EL (cell line): Measurements from ENCODE around the gene AFG3L2.
A peak's percentile ranks its signal among the peaks of the same experiment; 100 is the strongest.

Experiments
- DNase-seq: peaks from one replicate; pipeline ENCODE4 v3.0.0-alpha.2; 2016

The AFG3L2 gene

DNA sequence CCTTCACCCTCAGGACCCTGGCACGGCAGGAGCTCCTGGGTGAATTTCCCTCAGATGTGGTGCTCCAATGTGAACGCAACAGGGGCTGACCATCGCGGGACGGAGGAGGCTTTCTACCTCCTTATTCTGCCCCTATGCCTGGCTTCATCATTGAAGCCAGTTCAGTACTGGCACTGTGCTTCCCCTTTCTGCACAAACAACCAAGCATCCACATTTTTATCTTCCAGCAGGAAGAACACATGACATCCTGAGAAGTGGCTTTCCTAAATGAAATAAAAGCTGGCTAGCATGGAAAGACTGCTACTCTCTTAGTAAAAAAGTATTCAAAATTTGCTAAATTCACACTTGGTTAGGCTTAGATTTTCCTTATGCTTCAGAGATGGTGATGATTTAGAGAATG is 24.8 kb downstream of the AFG3L2 start:
- DNase-seq = no peak

DNA sequence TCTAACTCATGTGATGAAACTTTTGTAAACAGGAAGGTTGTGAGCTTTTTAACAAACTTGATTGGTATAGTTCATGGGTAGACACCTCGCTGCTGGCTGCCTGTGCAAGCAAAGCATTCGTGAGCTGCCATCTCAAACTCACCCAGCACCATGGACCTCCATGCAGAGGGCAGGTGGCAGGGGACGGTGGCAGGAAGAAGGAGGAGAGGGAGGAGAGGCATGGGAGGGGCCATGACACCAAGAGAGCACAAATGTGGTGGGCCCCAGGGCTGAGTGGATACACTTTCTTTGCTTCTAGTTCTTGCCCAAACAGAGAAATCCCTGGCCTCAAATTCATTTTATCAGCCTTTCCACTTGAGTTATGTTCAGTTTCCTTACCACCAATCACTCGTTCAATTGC is 29.1 kb downstream of the AFG3L2 start:
- DNase-seq = no peak

DNA sequence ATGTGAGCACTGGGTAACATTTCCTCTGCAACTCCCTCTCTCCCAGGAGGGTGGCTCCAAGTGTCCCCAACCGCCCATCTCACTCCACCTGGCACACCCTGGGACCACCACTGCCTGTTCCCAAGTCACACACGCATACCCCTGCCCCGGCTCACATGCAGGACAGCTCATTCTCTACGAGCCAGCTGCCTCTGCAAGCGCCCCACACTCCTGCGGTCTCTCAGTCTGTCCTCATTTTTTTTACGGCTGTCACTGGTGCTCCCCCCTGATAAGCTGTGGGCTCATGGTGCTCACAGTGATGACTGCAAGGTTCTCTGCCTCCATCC is 30.8 kb downstream of the AFG3L2 start:
- no peak for DNase-seq

DNA sequence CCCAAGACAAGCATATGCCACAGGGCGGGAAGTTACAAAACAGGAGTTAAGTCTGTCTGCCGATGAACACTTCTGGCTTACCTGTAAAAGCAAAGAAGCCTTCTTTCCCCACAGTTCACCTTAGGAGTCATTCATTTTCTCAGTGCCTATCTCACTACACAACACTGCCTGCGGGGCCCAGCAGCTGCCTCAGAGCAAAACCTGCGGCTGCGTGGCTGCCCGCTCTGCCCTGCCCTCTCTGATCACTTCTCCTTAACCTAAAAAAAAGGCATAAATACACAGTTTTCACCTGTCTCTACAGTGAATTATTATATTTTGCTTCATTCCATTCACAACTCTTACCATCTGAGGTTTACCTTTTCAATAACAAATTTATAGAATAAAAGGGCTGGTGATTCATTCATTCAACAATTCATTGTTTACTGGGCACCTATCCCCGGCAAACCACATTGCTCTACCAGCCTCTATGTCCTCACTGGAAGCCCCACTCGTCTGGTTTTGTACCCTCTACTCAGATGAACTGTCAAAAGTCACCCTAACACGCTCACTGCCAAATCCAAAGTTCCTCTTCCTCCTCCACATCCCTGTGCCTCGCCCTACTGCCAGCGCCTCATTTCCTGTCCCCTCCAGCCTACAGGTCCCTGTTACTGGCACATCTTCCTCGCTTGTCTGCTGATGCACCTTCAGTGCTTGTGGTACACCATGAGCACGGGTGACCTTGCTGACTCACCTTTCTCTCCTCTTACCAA is 31.4 kb downstream of the AFG3L2 start:
- no peak for DNase-seq

DNA sequence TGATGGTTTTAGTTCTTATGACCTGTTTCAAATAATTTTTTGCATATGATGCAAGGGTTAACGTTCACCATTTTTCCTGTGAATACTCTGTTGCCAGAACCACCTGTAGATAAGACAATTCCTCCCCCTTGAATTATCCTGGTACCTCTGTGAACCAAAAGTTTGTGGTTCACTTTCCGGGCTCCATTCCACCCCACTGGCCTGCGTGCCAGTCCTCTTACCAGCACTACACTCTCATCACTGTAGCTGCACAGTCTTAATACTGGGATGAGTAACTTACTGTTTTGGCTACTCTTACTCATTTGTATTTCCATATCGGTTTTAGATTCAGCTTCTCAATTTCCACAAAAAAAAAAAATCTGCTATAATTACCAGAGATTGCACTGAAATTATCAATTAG is 34.4 kb downstream of the AFG3L2 start:
- DNase-seq = no peak

DNA sequence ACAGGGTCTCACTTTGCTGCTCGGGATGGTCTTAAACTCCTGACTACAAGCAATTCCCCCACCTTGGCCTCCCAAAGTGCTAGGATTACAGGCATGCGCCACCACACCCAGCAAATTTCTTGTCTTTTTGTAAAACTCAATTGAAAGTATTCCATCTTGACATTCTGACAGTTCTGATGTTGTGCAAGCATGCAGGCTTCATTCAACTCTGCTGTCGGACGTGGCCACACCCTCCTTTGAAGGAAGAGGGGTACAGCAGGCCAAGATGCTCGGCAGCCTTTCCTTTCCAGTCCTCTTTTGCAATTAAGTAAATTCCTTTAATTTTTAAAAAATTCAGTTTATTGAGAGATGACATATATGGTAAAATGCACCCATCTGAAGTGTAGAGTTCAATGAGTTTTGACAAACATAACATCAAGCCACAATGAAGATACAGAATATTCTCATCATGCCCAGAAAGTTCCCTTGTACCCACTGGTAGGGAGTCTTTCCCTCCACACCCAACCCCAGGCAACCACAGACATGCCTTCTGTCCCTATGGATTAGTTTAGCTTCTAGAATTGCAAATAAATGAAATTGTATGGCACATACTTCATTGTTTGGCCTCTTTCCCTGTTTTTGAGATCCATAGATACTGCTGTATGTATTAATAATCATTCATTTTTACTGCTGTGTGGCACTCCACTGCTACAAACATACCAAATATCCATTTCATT is 35.9 kb downstream of the AFG3L2 start:
- no peak for DNase-seq

GRCh38 chr18:12338382-12338781 is 38.6 kb downstream of the AFG3L2 start:
- no peak for DNase-seq

GRCh38 chr18:12336887-12337286 is 40.1 kb downstream of the AFG3L2 start:
- peak; percentile 79 for DNase-seq

- no peak for DNase-seq
Observed at GRCh38 chr18:12336171-12336613, 40.8 kb downstream of the AFG3L2 start.

- DNase-seq = no peak
Observed at GRCh38 chr18:12335503-12335902, 41.5 kb downstream of the AFG3L2 start.

DNA sequence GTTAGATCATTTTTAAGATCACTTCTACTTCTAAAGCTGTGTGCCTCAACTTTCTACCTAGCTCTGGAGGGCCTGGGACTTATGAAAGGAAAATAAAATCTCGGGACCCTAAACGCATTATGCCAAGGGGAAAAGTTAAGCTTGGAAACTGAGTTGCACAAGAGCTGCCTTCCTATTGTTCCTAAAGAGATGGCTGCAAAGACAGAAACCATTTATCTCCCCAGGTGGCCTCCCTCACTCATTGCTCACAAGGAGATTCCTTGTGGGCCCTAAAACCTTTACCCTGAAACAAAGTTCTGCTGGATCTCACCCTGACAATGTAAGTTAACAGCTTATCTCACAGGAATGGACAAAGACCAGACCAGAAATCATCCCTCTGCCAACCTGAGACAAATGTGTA is 42.2 kb downstream of the AFG3L2 start:
- DNase-seq = no peak

- no peak for DNase-seq
Observed at GRCh38 chr18:12334366-12334808, 42.6 kb downstream of the AFG3L2 start.

- no peak for DNase-seq
Observed at GRCh38 chr18:12333506-12334290, 43.3 kb downstream of the AFG3L2 start.

DNA sequence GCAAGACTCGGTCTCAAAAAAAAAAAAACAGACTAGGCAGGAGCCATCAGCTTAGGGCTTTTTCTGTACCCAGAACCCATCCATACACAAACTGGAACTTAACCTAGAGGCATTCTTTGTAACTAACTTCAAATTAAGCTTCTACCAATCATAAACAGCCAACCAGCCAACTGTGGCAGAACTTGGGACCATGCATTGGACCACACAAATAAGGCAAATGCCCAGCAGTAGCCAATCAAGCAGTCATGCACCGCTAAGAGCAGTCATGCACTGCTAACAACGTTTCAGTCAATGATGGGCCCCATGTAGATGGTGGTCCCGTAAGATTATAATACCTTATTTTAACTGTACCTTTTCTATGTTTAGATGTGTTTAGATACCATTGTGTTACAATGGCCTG is 46.3 kb downstream of the AFG3L2 start:
- DNase-seq = no peak

- DNase-seq = no peak
Observed at GRCh38 chr18:12329125-12329698, 47.8 kb downstream of the AFG3L2 start.

- no peak for DNase-seq
Observed at GRCh38 chr18:12328179-12328823, 48.7 kb downstream of the AFG3L2 start.

DNA sequence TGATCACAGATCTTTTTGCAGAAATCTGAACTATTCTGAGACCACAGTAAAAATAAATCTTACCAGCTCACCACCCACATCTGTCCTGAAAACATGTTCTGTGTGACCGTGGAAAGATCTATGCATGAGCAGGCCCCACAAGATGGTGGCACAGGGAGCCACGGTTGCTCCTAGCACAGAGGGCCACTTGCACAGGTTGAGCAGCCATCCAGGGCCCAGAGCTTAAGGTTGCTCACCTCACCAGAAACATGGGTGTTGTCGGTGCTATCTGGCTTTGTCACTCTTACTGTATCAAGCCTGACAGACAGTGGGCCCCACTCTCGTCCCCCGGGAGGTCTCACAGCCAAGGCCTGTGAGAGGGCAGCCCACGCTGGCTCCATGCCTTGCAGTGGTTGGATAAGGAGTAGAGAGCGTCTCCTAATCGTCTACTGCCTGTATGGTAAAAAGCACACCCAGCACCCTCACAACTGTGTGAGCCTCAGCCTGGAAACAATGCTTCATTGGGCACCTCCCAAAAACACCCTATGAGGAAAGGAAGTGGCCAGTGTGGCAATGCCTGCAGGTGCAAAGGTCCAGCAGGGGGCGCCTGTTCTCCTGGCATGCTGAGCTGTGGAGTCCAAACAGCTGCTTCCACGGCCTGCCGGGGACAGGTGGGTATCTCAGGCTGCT is 49.4 kb downstream of the AFG3L2 start:
- peak; percentile 82 for DNase-seq

DNA sequence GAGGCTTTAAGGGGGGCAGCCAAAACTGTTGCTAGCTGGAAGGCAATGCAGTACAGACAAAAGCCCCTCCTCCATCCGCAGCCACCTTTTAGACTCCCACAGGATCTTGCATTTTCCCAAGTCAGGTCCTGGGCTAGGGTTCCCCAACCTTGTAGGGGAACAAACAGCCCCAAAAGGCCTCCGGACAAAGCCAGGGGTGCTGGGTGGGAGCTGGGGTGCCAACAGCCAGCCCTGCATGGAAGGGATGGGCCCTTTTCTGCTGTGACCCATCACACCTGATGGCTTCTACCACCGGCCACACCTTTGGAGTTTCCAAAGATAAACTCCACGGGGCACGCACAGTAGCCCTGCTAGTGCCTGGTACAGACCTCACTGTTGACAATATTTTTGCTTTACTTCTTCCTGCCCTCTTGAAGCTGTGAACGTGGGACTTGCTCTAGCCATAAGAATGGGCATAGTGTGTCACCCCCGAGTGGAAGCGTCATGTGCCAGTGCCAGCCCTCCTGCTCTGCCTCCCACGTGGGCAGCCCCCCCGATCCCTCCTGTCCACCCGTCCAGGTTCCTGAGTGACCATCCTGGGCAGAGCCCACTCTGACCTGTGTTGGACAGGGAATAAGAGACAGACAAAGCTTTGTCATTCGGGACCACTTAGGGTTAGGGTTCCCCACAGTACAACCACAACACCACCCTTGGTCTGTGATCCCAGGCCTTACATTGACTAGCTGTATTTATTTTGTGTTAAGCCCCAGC is 50.1 kb downstream of the AFG3L2 start:
- DNase-seq = no peak

- no peak for DNase-seq
Observed at GRCh38 chr18:12325726-12326245, 51.2 kb downstream of the AFG3L2 start.

DNA sequence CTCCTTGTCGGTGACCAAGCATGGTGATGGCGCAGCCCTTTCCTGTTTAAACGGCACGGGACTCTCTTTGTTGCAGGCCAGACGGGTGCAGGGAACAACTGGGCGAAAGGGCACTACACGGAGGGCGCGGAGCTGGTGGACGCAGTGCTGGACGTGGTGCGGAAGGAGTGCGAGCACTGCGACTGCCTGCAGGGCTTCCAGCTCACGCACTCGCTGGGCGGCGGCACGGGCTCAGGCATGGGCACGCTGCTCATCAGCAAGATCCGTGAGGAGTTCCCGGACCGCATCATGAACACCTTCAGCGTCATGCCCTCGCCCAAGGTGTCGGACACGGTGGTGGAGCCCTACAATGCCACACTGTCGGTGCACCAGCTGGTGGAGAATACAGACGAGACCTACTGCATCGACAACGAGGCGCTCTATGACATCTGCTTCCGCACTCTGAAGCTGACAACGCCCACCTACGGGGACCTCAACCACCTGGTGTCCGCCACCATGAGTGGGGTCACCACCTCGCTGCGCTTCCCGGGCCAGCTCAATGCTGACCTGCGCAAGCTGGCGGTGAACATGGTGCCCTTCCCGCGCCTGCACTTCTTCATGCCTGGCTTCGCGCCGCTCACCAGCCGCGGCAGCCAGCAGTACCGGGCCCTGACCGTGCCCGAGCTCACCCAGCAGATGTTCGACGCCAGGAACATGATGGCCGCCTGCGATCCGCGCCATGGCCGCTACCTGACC is 51.9 kb downstream of the AFG3L2 start:
- no peak for DNase-seq

DNA sequence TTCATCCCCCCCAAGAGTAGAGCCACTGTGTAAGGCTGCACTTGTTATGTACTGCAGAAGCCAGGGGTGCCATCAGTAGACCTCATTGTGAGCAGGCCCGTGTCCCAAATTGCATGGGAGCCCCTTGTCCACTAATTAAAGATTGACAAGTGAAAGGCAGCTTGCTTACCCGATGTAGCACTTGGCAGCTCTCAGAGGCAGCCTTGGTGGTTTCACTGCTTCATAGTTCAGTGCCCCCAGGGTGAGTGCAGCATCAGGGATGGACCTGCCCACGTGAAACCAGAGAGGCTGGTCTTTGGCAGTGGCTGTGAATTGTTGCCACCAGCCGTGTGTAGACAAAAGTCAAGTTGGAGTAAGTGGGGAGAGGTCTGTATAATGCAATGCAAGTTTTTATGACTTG is 55.7 kb downstream of the AFG3L2 start:
- peak; percentile 23 for DNase-seq
